Activated naive CD8-positive, alpha-beta T cell treated with anti-CD3 and anti-CD28 coated beads, Interleukin-2, amount 10 ng/mL, durations not matched to agents 7 days and 5 days (primary cell): Measurements from ENCODE around the gene RCAN2. TPM values are rescaled to one million over a fixed set of nuclear protein-coding genes. Genes with fewer than 3 reads are reported as not detected.

Source experiments
- ATAC-seq: fragments of 150-1000 bp; cut with Tn5 transposase; one replicate; pipeline ENCODE4 v1.10.0; 2021; ENCODE audit warnings: low read depth, moderate library complexity
- POLR2A ChIA-PET: fragments of 350-600 bp; sonication (Branson Sonifier 250); formaldehyde crosslinking; loops from one replicate; lab custom pipeline; 2021; ENCODE audit warnings: antibody characterized with exemption; lab: Charles Lee
- DNase-seq: peaks from one replicate; pipeline ENCODE4 v3.0.0; 2021
- H3K27ac Mint-ChIP-seq: one replicate; pipeline ENCODE4 v1.8.0; 2022; ENCODE audit warnings: mild to moderate bottlenecking, mixed read lengths
- H3K27me3 Mint-ChIP-seq: one replicate; pipeline ENCODE4 v1.8.0; 2022; ENCODE audit warnings: mild to moderate bottlenecking, moderate library complexity, mixed read lengths
- H3K36me3 Mint-ChIP-seq: one replicate; pipeline ENCODE4 v1.8.0; 2021; ENCODE audit warnings: mild to moderate bottlenecking, mixed read lengths
- H3K4me1 Mint-ChIP-seq: one replicate; pipeline ENCODE4 v1.8.0; 2021; ENCODE audit warnings: mixed read lengths
- H3K4me3 Mint-ChIP-seq: one replicate; pipeline ENCODE4 v1.8.0; 2022; ENCODE audit warnings: mild to moderate bottlenecking, moderate library complexity, mixed read lengths
- H3K9me3 Mint-ChIP-seq: one replicate; pipeline ENCODE4 v1.8.0; 2021; ENCODE audit warnings: mixed read lengths
- total RNA-seq, 2 experiments: library from RNA; stranded (reverse); gene quantifications; one replicate each; pipeline ENCODE4 v1.2.3, GENCODE V29; 2021

The RCAN2 gene
- total RNA-seq, 2 experiments from 2014 or later: 0.37 to 0.53 TPM

- H3K36me3 Mint-ChIP-seq: no peaks in the 10 kb centered on the region
- DNase-seq (no peak), ATAC-seq (no peak)
- H3K27me3 Mint-ChIP-seq: peaks cover 30% of the 10 kb centered on the region
- no peak overlapping the region for H3K4me3 Mint-ChIP-seq
- POLR2A ChIA-PET: no interaction called here
- H3K27ac Mint-ChIP-seq: no peak overlapping the region
- H3K9me3 Mint-ChIP-seq: peaks cover 2% of the 10 kb centered on the region
- H3K4me1 Mint-ChIP-seq: no peaks in the 10 kb centered on the region
These were observed 47.6 kb downstream of the RCAN2 start for GRCh38 chr6:46443623-46444022.

DNA sequence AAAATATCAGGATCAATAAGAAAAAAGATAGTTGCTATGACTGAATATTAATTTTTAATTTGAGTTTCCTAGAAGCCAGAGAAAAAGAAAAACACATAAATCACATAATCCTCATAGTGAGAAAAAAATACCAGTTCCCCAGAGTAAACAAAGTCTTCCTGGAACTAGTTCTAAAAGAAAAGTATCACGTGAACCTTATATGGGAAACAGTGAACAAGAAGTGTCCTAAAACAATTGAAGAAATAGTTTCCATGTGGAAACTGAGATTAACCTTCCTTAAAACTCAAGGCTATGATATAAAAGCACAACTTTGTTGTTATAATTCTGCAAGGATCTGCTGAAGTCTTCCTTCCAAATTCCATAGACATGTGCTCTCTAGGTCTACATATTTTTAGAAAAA is 50.6 kb downstream of the RCAN2 start:
- ATAC-seq (no peak), DNase-seq (no peak)
- no peaks in the 10 kb centered on the region for H3K36me3 Mint-ChIP-seq
- no peak overlapping the region for H3K27ac Mint-ChIP-seq
- POLR2A ChIA-PET: no interaction called here
- H3K27me3 Mint-ChIP-seq: peaks cover 15% of the 10 kb centered on the region
- no peaks in the 10 kb centered on the region for H3K9me3 Mint-ChIP-seq
- H3K4me1 Mint-ChIP-seq: no peaks in the 10 kb centered on the region
- H3K4me3 Mint-ChIP-seq: no peak overlapping the region

DNA sequence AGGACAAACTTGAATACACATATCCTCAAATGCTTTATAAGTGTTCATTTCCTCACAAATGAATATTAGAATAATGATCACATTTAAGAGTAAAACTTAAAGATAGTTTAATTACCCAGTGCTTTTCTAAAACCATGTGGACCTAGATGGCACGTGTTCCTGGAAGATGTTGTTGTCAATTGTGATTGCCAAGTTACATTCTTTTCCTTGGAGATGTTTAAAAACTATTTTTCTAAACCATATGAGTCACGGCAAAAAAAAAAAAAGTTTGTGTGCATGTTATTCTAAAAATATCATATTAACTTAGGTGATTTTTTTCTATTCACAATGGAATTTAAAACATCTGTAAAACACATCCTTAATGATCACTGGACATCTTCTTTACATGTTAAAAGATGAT is 51.1 kb downstream of the RCAN2 start:
- POLR2A ChIA-PET: no interaction called here
- Mint-ChIP-seq H3K9me3 (no peaks in the 10 kb centered on the region), H3K4me1 (no peaks in the 10 kb centered on the region), H3K4me3 (no peak overlapping the region), H3K36me3 (no peaks in the 10 kb centered on the region), H3K27me3 (peaks cover 11% of the 10 kb centered on the region), H3K27ac (no peak overlapping the region)
- ATAC-seq (no peak), DNase-seq (no peak)

DNA sequence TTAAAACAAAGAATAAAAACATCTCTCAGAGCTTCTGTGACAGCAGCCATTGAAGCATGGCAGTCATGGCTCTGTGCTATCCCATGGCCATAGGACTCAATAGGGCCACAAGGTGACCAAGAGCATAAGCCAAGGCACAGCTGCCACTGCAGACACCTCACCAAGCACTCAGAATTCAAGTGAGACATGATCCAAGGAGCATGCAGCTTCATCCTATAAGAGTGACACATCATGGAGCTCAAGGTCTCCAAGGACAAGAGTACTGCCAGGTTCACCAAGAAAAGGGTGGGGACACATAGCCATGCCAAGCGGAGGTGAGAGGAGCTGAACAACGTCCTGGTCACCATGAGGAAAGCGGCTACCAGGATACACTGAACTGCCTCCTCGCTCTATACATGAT is 53.0 kb downstream of the RCAN2 start:
- Mint-ChIP-seq H3K4me3 (no peak overlapping the region), H3K27ac (no peak overlapping the region), H3K36me3 (no peaks in the 10 kb centered on the region), H3K27me3 (peaks cover 11% of the 10 kb centered on the region), H3K9me3 (peaks cover under 1% of the 10 kb centered on the region), H3K4me1 (no peaks in the 10 kb centered on the region)
- ATAC-seq (no peak), DNase-seq (no peak)
- POLR2A ChIA-PET: no interaction called here

DNA sequence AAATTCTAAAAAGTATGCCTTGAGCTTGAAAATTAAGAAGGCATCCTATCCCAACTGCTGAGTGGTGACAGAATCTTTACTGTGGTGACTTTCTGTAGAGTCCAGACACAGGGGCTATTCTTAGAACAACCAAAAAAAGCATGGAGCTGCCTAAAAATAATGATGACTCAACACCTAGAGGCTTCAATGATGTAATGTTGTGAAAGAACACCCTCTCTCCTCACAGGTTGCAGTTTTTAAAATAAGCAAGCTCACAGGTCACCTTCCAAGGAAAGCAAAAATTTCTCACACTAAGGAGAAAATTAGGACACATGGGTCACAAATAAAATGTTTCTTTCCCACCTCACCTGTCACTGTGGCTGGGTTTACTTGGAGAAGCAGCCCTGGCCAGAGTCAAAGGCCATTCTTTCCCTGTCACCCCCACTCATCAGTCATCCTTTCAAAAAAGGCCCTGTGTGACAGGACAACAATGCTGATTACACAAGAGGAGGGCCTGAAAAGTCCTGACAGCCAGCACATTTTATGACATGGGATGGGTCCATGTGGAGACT is 53.5 kb downstream of the RCAN2 start:
- H3K27me3 Mint-ChIP-seq: peaks cover 11% of the 10 kb centered on the region
- POLR2A ChIA-PET: no interaction called here
- ATAC-seq (no peak), DNase-seq (no peak)
- no peaks in the 10 kb centered on the region for H3K4me1 Mint-ChIP-seq
- H3K4me3 Mint-ChIP-seq: no peak overlapping the region
- H3K36me3 Mint-ChIP-seq: no peaks in the 10 kb centered on the region
- H3K27ac Mint-ChIP-seq: no peak overlapping the region
- peaks cover 2% of the 10 kb centered on the region for H3K9me3 Mint-ChIP-seq

GRCh38 chr6:46422619-46423018 is 68.6 kb downstream of the RCAN2 start:
- POLR2A ChIA-PET: no interaction called here
- Mint-ChIP-seq H3K9me3 (no peaks in the 10 kb centered on the region), H3K4me3 (no peak overlapping the region), H3K4me1 (no peaks in the 10 kb centered on the region), H3K27ac (no peak overlapping the region), H3K27me3 (peaks cover 25% of the 10 kb centered on the region), H3K36me3 (no peaks in the 10 kb centered on the region)
- DNase-seq (no peak), ATAC-seq (no peak)

DNA sequence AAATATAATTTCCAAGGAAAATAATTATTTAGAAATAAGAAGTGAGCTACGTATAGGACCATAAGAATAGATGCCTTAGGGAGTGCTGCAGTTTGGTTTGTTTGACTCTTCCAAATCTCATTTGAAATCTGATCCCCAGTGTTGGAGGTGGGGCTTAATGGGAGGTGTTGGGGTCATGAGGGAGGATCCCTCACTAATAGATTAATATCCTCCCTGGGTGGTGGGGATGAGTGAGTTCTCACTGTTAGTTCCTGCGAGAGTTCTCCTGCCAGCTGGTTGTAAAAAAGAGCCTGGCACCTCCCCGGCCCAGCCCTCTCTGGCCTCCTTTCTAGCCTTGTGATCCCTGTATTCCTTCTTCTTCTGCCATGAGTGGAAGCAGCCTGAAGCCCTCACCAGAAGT is 69.3 kb downstream of the RCAN2 start:
- Mint-ChIP-seq H3K27me3 (peaks cover 25% of the 10 kb centered on the region), H3K36me3 (no peaks in the 10 kb centered on the region), H3K4me1 (no peaks in the 10 kb centered on the region), H3K27ac (no peak overlapping the region), H3K4me3 (no peak overlapping the region), H3K9me3 (no peaks in the 10 kb centered on the region)
- ATAC-seq (no peak), DNase-seq (no peak)
- POLR2A ChIA-PET: no interaction called here

- DNase-seq: no peak
- H3K9me3 Mint-ChIP-seq: no peaks in the 10 kb centered on the region
- POLR2A ChIA-PET: no interaction called here
These were observed 70.2 kb downstream of the RCAN2 start for GRCh38 chr6:46420921-46421638.

DNA sequence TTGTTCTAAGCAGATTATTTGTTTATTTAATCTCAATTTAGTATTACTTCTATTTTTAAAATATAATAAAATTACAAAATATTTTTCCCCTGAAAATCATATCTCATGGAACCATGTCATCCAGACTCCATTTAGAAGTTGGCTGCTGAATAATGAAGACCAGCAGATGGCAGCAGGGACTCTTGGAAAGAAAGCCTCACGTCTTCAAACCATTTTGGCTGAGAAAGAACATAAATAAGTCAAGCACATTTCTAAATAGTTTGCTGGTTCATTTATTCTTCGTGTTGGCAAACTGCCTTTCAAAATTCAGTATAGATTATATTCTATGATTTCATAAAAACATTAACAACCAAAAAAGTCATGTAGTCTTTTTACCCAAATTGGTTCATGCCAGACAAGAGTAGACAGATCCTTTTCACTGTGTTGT is 71.7 kb downstream of the RCAN2 start:
- H3K4me1 Mint-ChIP-seq: no peaks in the 10 kb centered on the region
- H3K36me3 Mint-ChIP-seq: no peaks in the 10 kb centered on the region
- ATAC-seq (no peak), DNase-seq (no peak)
- H3K4me3 Mint-ChIP-seq: no peak overlapping the region
- H3K27ac Mint-ChIP-seq: no peak overlapping the region
- H3K27me3 Mint-ChIP-seq: peaks cover 22% of the 10 kb centered on the region
- H3K9me3 Mint-ChIP-seq: no peaks in the 10 kb centered on the region
- POLR2A ChIA-PET: no interaction called here

More at GRCh38 chr6:46420921-46421638, 70.2 kb downstream of the RCAN2 start:
- no peak for ATAC-seq
- Mint-ChIP-seq H3K27ac (no peak overlapping the region), H3K27me3 (peaks cover 22% of the 10 kb centered on the region), H3K36me3 (no peaks in the 10 kb centered on the region), H3K4me1 (no peaks in the 10 kb centered on the region), H3K4me3 (no peak overlapping the region)

DNA sequence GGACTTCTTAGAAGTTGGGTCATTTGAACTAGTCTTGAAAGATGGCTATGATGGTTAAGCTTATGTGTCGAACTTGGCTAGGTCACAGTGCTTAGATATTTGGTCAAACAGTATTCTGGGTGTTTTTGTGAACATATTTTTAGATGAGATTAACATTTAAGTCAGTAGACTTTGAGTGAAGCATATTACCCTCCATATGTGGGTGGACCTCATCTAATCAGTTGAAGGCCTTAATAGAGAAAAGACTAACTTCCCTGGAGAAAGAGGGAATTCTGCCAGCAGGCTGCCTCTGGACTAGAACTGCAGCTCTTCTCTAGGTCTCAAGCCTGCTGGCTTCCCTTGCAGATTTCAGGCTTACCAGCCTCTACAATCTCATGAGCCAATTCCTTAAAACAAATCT is 76.9 kb downstream of the RCAN2 start:
- ATAC-seq (no peak), DNase-seq (no peak)
- no peak overlapping the region for H3K27ac Mint-ChIP-seq
- POLR2A ChIA-PET: no interaction called here
- H3K4me3 Mint-ChIP-seq: no peak overlapping the region
- H3K27me3 Mint-ChIP-seq: peaks cover 6% of the 10 kb centered on the region
- H3K4me1 Mint-ChIP-seq: no peaks in the 10 kb centered on the region
- H3K36me3 Mint-ChIP-seq: no peaks in the 10 kb centered on the region
- H3K9me3 Mint-ChIP-seq: no peaks in the 10 kb centered on the region

DNA sequence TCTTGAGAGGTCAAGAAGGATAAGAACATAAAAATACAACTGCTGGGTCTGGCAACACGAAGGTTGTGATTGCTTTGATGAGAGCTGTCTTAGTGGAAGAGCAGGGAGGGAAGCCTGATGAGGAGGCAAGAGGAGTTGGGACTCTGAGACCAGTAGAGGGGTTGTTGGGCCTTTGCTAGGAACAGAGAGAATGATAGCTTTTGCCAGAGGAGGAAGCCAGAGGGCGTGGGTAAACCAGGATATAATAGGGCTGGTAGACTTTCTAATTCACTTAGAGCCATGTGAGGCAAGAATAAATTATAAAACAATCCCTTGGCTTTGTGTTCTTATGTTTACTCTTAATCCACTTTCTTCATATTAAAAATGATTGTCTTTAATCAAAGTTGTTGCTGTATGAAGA is 78.6 kb downstream of the RCAN2 start:
- Mint-ChIP-seq H3K27ac (no peak overlapping the region), H3K9me3 (no peaks in the 10 kb centered on the region), H3K36me3 (no peaks in the 10 kb centered on the region), H3K4me3 (no peak overlapping the region), H3K27me3 (peaks cover 4% of the 10 kb centered on the region), H3K4me1 (no peaks in the 10 kb centered on the region)
- POLR2A ChIA-PET: no interaction called here
- DNase-seq (no peak), ATAC-seq (no peak)

DNA sequence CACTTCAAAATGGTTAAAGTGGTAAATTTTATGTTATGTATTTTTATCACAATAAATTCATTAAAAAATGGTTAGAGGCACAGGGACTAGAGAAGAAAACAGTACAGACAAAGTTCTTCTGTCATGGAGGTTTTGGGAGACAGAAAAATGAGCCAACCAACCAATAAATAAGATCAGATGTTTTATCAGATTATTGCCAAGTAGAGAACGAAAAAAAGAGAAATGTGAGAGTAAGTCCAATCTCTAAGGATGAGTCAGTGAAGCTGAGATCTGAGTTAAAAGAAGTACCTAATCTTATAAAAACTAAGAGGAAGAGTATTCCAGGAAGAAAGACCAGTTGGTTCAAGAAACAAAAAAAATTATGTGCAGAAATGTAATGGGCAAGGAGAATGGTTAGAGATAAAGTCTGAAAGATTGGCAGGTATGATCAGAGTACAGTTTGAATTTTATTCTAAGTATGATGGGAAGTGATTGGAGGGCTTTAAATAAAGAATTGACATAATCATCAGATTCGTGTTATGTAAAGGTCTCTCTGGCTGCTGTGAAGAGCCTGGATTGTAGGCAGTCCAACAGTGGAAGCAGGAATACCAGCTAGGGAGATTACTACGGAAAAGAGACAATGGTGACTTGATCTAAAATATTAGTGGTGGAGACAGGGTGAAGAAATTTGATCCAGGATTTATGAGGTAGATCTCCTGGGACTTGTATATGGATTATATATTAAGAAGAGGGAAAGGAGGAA is 79.6 kb downstream of the RCAN2 start:
- no peak for DNase-seq
- ATAC-seq: no peak
- H3K9me3 Mint-ChIP-seq: no peaks in the 10 kb centered on the region
- H3K4me1 Mint-ChIP-seq: no peaks in the 10 kb centered on the region
- no peak overlapping the region for H3K27ac Mint-ChIP-seq
- POLR2A ChIA-PET: no interaction called here
- H3K27me3 Mint-ChIP-seq: peaks cover 4% of the 10 kb centered on the region
- no peak overlapping the region for H3K4me3 Mint-ChIP-seq
- H3K36me3 Mint-ChIP-seq: no peaks in the 10 kb centered on the region

- POLR2A ChIA-PET: no interaction called here
- H3K27me3 Mint-ChIP-seq: peaks cover 4% of the 10 kb centered on the region
These were observed 80.8 kb downstream of the RCAN2 start for GRCh38 chr6:46410334-46410953.

More at GRCh38 chr6:46410334-46410953, 80.8 kb downstream of the RCAN2 start:
- Mint-ChIP-seq H3K36me3 (no peaks in the 10 kb centered on the region), H3K27ac (no peak overlapping the region), H3K4me3 (no peak overlapping the region), H3K9me3 (no peaks in the 10 kb centered on the region), H3K4me1 (no peaks in the 10 kb centered on the region)
- ATAC-seq: no peak
- no peak for DNase-seq
